ENCODE results near the gene SNRNP200.
"Not testable (repeated sequence)": the region's sequence is repeated elsewhere in the genome, so short reads cannot be mapped to it uniquely, and the experiment has no call there.

The SNRNP200 gene

GRCh38 chr2:96325041-96325883 is 19.9 kb upstream of the SNRNP200 start, which contains the start of gene ITPRIPL1:
Gene ITPRIPL1 (plus strand): TSS chr2:96325317. CDS start chr2:96325840, 523 bp downstream.
- no peak for DNase-seq

GRCh38 chr2:96324721-96325040 is 19.3 kb upstream of the SNRNP200 start:
- DNase-seq: no peak

DNA sequence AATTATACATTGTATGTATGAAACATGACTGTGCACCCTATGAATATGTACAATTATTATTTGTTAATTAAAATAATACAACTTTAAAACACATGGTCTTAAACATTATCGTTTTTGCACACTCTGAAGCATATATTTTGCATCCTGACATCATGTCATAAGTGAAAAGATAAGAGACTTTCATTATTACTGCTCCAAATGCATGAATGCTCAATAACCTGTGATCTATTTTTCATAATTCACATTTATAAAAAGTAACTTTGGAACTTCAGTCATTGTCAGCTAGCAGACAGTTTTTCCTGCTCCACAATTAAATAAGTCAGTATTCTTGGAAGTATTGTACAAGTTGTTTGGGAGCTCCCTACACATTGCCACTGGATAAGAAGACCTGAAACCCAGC is 18.5 kb upstream of the SNRNP200 start:
- DNase-seq: no peak

GRCh38 chr2:96320728-96321622 is 15.6 kb upstream of the SNRNP200 start:
- peak; percentile 36 for DNase-seq

GRCh38 chr2:96320326-96320725 is 15.0 kb upstream of the SNRNP200 start:
- no peak for DNase-seq

- no peak for DNase-seq
These were observed 14.1 kb upstream of the SNRNP200 start for GRCh38 chr2:96319396-96319795.

- no peak for DNase-seq
These were observed 13.4 kb upstream of the SNRNP200 start for GRCh38 chr2:96318723-96319122.

- DNase-seq: no peak
These were observed 12.2 kb upstream of the SNRNP200 start for GRCh38 chr2:96317584-96317997.

- no peak for DNase-seq
These were observed 11.7 kb upstream of the SNRNP200 start for GRCh38 chr2:96316999-96317398.

DNA sequence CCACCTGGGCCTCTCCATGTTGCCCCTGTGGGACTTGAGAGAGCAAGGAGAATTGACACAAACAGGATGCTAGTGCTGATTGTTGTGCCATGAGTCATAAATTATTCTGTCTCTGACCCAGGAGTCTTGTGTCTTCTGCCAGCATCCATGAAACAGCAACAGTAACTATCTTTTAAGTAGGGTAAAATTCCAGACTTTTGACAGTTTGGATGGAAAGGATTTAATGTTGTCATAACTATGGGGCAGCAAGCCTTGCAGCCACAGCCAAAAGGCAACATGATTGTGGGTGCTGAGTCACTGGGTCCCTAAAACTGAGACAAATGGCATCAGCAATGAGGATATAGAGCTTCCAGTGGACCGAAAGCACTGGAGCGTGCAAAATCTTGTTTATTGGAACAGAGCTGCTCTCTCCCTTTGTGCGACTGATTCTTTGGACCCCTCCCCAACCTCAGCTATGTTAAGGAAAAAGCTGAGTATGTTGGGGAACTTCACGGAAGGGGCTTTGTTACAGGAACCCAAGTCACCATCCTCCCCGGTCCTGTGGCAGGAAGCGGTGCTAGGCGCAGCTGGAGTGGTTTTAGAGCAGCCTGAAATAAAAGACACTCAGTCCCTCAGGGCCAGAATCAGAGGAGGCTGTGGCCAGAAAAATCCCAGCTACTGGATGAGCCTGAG is 10.2 kb upstream of the SNRNP200 start:
- peak; percentile 86 for DNase-seq

DNA sequence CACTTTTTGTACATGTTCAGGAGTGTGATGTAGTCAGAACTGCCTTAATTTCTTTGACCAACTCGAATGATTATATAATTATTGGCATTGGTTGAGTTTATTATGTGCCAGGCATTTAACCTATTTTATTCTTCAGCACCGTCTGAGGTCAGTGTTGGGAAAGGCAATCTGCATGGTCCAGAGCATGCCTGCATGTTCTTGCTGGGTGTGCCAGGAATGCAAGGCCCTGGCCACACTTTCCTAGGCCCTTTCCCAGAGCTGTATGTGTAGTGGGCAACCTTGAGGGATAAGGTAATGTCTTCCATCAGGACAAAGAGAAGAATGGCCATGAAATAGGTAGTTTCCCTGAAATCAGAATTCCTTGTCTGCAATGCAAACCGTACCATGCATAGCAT is 9.7 kb upstream of the SNRNP200 start:
- no peak for DNase-seq

DNA sequence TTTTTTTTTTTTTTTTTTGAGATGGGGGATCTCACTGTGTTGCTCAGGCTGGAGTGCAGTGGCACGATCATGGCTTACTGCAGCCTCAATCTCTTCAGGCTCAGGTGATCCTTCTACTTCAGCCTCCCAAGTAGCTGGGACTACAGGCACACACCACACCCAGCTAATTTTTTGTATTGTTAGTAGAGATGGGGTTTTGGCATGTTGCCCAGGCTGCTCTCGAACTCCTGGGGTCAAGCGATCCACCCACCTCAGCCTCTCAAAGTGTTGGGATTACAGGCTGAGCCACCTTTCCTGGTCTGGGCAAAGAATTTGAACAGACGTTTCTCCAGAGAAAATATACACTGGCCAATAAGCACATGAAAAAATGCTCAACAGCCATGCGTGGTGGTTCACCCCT is 2.9 kb upstream of the SNRNP200 start:
- no peak for DNase-seq

- no peak for DNase-seq
These were observed 1.0 kb upstream of the SNRNP200 start for GRCh38 chr2:96306370-96306769.

DNA sequence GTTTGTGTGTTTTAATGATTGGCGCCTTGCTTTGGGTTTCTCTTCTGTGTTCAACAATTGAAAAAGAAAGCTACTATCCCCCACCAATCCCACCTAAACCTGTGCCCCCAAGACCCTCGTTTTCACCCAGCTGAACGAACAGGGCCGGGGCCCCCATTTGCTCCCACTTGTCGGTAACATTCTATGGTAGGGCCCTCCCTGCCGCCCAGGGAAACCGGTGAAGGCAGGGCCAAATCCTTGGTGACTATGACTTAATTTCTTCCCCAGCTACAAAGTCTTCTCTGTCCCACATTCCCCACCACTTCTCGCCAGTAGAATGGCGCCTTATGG is 598 bp upstream of the SNRNP200 start:
- no peak for DNase-seq

DNA sequence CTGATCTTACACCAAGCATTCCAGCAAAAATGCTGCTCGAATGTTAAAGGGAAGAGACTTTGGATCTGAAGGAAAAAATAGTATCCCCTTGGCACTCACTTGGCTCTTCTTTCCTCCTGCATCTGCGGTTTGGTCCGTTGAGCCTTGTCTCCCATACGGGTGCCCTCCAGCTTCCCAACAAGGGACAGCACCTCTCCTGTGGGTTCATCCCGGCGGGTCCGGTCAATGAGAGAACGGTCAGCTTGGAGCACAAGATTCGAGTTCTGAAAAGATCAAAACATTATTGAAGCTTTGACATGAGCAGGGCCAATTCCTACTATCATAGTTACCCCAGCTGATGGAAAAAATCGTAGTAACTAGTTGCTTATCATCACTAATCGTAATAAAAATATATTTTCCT is 740 bp downstream of the SNRNP200 start:
- no peak for DNase-seq

DNA sequence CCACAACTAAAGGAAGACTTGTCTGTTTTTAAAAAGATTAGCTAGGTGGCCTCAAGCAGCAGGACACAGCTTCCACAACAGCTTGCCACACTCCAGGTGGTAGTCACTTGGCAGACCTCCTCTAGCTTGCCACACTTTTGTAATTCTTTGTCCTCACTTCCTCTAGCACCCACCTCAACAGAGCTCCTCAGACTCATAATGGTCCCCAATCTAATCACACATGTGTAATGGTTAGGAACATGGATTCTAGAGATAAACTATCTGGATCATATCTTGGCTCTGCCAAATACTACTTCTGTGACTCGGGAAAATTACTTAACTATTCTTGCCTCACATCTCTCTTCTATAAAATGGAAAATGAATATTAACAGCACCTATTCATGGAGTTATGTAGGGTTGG is 3.5 kb downstream of the SNRNP200 start:
- no peak for DNase-seq

- DNase-seq: no peak
These were observed 8.4 kb downstream of the SNRNP200 start for GRCh38 chr2:96296925-96297324.

GRCh38 chr2:96294271-96294670 is 11.1 kb downstream of the SNRNP200 start:
- not testable (repeated sequence) for DNase-seq

GRCh38 chr2:96291751-96292150 is 13.6 kb downstream of the SNRNP200 start:
- no peak for DNase-seq

DNA sequence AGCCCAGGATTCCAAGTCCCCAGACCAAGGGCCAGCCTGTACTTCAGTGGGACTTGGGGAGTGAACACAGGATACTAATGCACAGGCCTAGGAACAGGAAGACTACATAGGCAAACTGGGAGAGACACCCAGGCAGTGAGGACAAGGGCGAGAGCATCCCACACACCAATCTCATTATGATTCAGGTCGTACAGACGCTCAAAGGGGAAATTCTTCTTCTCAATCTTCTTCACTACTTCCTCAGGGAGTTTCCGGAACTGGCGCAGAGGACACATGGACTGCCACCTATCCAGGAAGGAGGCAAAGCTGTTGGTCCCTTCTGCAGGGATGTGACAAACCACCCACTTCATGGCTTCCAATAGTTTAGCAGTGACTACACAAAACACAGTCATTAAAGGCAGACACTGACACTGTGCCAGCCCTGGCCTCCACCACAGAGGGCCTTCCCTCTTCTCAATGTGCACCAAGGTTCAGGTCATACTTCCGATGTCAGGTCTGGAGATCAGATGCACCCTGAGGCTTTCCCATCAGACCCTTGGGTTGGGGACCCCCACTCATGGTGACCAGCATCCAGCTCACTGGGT is 18.0 kb downstream of the SNRNP200 start:
- DNase-seq: no peak

GRCh38 chr2:96276787-96277499 is 28.4 kb downstream of the SNRNP200 start:
- no peak for DNase-seq

GRCh38 chr2:96274355-96275056 is 30.8 kb downstream of the SNRNP200 start:
- no peak for DNase-seq

Measured in fibroblast of skin of back (primary cell).